Mesothelial cell of epicardium (in vitro differentiated cells): ENCODE measurements around the gene KRTAP10-11. TPM values are rescaled to one million over a fixed set of nuclear protein-coding genes. Genes with fewer than 3 reads are reported as not detected.
"Not testable (repeated sequence)": the region's sequence is repeated elsewhere in the genome, so short reads cannot be mapped to it uniquely, and the experiment has no call there.

Source experiments
- DNase-seq, 2 experiments: peaks; one replicate each; pipeline ENCODE4 v3.0.0; 2021; ENCODE audit warnings: low spot score in 2 of 2; ENCODE audit not compliant: unreplicated experiment in 2 of 2
- H3K27ac Mint-ChIP-seq: 2 replicates; pipeline ENCODE4 v1.8.0; 2021; ENCODE audit warnings: mixed read lengths
- H3K27me3 Mint-ChIP-seq: 2 replicates; pipeline ENCODE4 v1.8.0; 2021; ENCODE audit warnings: low read depth, mixed read lengths
- H3K36me3 Mint-ChIP-seq: 2 replicates; pipeline ENCODE4 v1.8.0; 2021; ENCODE audit warnings: mixed read lengths
- H3K4me1 Mint-ChIP-seq: 2 replicates; pipeline ENCODE4 v1.8.0; 2021; ENCODE audit warnings: mixed read lengths
- H3K4me3 Mint-ChIP-seq: 2 replicates; pipeline ENCODE4 v1.8.0; 2021; ENCODE audit warnings: mild to moderate bottlenecking, moderate library complexity, mixed read lengths
- H3K9me3 Mint-ChIP-seq: 2 replicates; pipeline ENCODE4 v1.8.0; 2021; ENCODE audit warnings: mixed read lengths
- CTCF ChIP-seq: fragments of 200-600 bp; sonication (generic); IDR thresholded peaks from one replicate; pipeline ENCODE4 v1.5.0; 2021; ENCODE audit warnings: antibody characterized with exemption; ENCODE audit not compliant: unreplicated experiment
- total RNA-seq: library from RNA; stranded (reverse); gene quantifications from 3 replicates; pipeline ENCODE4 v1.2.1, GENCODE V29; 2021

KRTAP10-11 gene
- total RNA-seq, 1 donor from 2014 or later = not detected

- H3K4me3 Mint-ChIP-seq = no peak overlapping the region
- DNase-seq = no peak
- no peaks in the 10 kb centered on the region for H3K4me1 Mint-ChIP-seq
Observed at GRCh38 chr21:44602463-44602850, 43.8 kb upstream of the KRTAP10-11 start.

DNA sequence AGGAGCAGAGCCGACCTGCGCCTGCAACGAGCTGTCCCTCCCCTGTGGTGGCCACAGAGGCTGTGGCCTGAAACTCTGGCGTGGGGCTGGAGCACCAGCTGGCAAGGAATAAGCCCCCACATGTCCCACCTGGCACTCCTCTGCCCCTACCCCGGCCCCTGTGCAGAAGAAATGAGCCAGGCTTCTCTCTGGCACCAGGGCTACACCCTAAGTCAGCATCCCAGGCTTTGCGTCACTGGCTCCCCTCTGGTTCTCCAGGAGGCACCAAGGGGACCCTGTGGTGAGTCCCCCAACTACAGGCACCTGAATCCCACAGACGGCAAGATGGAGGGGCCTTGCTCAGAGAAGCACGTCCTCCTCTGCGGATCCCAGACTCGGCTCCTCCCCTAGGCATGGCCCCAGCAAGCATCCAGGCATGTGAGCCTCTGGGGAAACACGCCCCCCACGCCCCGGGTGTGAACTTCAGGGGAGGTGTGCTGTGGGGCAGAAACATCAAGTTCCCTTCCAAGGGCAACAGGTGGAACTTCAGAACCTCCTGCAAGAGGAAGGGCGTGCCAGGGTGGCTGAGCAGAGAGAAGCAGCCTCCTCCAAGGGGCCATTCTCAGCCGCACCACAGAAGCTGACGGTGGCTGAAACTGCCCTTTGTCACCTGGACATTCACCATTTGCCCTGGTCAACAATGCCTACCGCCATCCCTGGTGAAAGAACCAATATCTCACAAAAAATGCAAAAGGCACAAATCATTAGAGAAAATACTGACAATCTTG, 42.9 kb upstream of the KRTAP10-11 start:
- H3K27me3 Mint-ChIP-seq = peaks cover 20% of the 10 kb centered on the region
- H3K4me3 Mint-ChIP-seq = no peak overlapping the region
- peak in 1 of 2 experiments; percentile 25 for DNase-seq
- peaks cover 24% of the 10 kb centered on the region for H3K9me3 Mint-ChIP-seq
- no peaks in the 10 kb centered on the region for H3K4me1 Mint-ChIP-seq
- H3K36me3 Mint-ChIP-seq = peaks cover 3% of the 10 kb centered on the region
- H3K27ac Mint-ChIP-seq = no peak overlapping the region
- no peak for TF ChIP-seq CTCF

More at GRCh38 chr21:44602463-44602850, 43.8 kb upstream of the KRTAP10-11 start:
- Mint-ChIP-seq H3K36me3 (peaks cover 3% of the 10 kb centered on the region), H3K27me3 (peaks cover 20% of the 10 kb centered on the region), H3K27ac (no peak overlapping the region), H3K9me3 (peaks cover 30% of the 10 kb centered on the region)
- TF ChIP-seq CTCF = no peak

- no peak for TF ChIP-seq CTCF
- H3K9me3 Mint-ChIP-seq = peaks cover 20% of the 10 kb centered on the region
- H3K36me3 Mint-ChIP-seq = no peaks in the 10 kb centered on the region
- H3K27me3 Mint-ChIP-seq = peaks cover 20% of the 10 kb centered on the region
- H3K27ac Mint-ChIP-seq = no peak overlapping the region
- DNase-seq = peak in 1 of 2 experiments; percentile 31
- H3K4me1 Mint-ChIP-seq = no peaks in the 10 kb centered on the region
- H3K4me3 Mint-ChIP-seq = no peak overlapping the region
Observed at GRCh38 chr21:44603911-44604310, 42.3 kb upstream of the KRTAP10-11 start.

GRCh38 chr21:44606495-44606894, 39.7 kb upstream of the KRTAP10-11 start:
- TF ChIP-seq CTCF = no peak
- H3K27ac Mint-ChIP-seq = no peak overlapping the region
- H3K4me1 Mint-ChIP-seq = no peaks in the 10 kb centered on the region
- H3K9me3 Mint-ChIP-seq = peaks cover 39% of the 10 kb centered on the region
- peaks cover 20% of the 10 kb centered on the region for H3K27me3 Mint-ChIP-seq
- H3K36me3 Mint-ChIP-seq = no peaks in the 10 kb centered on the region
- no peak for DNase-seq
- H3K4me3 Mint-ChIP-seq = no peak overlapping the region

DNA sequence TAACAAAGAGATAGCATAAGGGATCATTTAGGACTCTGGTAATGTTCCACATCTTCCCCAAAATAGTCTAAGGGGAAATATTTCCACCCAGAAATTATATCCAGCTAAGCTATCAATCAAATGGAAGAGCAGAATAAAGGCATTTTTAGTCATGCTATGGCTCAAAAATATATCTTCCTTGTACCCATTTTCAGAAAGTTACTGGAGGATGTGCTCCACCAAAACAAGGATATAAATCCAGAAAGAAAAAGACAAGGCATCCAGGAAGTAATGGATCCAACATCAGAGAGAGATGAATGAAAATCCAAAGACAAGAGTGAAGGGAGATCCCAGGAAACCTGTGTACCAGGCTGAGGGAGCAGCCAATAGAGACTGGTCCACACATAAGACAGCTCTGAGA, 37.0 kb upstream of the KRTAP10-11 start:
- Mint-ChIP-seq H3K36me3 (no peaks in the 10 kb centered on the region), H3K4me3 (no peak overlapping the region), H3K27ac (no peak overlapping the region), H3K4me1 (no peaks in the 10 kb centered on the region), H3K9me3 (peaks cover 40% of the 10 kb centered on the region), H3K27me3 (peaks cover 13% of the 10 kb centered on the region)
- DNase-seq = no peak
- no peak for TF ChIP-seq CTCF

DNA sequence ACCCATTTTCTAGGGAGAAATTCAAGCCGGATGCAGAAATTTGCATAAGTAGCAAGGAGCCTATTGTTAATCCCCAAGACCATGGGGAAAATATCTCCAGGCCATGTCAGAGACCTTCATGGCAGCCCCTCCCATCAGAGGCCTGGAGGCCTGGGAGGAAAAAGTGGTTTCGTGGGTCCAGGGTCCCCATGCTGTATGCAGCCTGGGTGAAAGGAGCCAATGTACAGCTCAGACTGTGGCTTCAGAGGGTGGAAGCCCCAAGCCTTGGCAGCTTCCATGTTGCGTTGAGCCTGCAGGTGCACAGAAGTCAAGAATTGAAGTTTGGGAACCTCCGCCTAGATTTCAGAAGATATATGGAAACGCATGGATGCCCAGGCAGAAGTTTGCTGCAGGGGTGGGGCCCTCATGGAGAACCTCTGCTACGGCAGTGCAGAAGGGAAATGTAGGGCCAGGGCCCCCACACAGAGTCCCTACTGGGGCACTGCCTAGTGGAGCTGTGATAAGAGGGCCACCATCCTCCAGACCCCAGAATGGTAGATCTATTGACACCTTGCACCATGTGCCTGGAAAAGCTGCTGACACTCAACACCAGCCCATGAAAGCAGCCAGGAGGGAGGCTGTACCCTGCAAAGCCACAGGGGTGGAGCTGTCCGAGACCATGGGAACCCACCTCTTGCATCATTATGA, 35.9 kb upstream of the KRTAP10-11 start:
- H3K4me3 Mint-ChIP-seq, DNase-seq, H3K27ac Mint-ChIP-seq, H3K4me1 Mint-ChIP-seq, H3K27me3 Mint-ChIP-seq, H3K36me3 Mint-ChIP-seq: not testable (repeated sequence)
- peaks cover 31% of the 10 kb centered on the region for H3K9me3 Mint-ChIP-seq
